Endothelial cell of umbilical vein (primary cell): Measurements from ENCODE around the gene OSBPL10. TPM values are rescaled to one million over a fixed set of nuclear protein-coding genes. Genes with fewer than 3 reads are reported as not detected.

Experiments used
- BruUV-seq: library from RNA; stranded (reverse); fragments of 400-500 nt; replicated peaks from 2 replicates; lab custom pipeline; 2021; lab: Mats Ljungman, UMichigan
- CTCF ChIA-PET: fragments of 300-600, 350-600 bp; sonication (Branson Sonifier 250); formaldehyde crosslinking; loops from one replicate; lab custom pipeline; 2021; ENCODE audit warnings: antibody characterized with exemption, inconsistent platforms; lab: Charles Lee
- POLR2A ChIA-PET: fragments of 300-600, 350-600 bp; sonication (Branson Sonifier 250); formaldehyde crosslinking; loops from one replicate; lab custom pipeline; 2021; ENCODE audit warnings: antibody characterized with exemption, inconsistent platforms; lab: Charles Lee
- DNase-seq: peaks from one replicate; pipeline ENCODE4 v3.0.0-alpha.2; 2011; ENCODE audit warnings: low read depth, low spot score
- FAIRE-seq: peaks from 2 replicates; lab custom pipeline; 2011; peaks lifted over from hg19 to GRCh38; lab: Jason Lieb, UNC
- H2AFZ ChIP-seq: 2 replicates; pipeline ENCODE4 v1.6.0; 2012; ENCODE audit warnings: low read depth, low read length, control low read depth, inconsistent platforms
- H3K27ac ChIP-seq: 2 replicates; pipeline ENCODE4 v1.5.1; 2011; ENCODE audit warnings: low read depth, mild to moderate bottlenecking, control low read depth, low read length, moderate library complexity; ENCODE audit not compliant: insufficient read depth
- H3K27me3 ChIP-seq, 2 experiments: 2 replicates each; pipeline versions ENCODE4 v1.6.0 to v1.6.1; 2011; ENCODE audit warnings: low read length in 2 of 2, mixed read lengths in 1 of 2; ENCODE audit not compliant: control insufficient read depth in 2 of 2, insufficient read depth in 2 of 2
- H3K36me3 ChIP-seq, 2 experiments: 2 replicates in 1 of 2; 3 replicates in 1 of 2; pipeline ENCODE4 v1.5.1; 2011; ENCODE audit warnings: low read length in 2 of 2, mild to moderate bottlenecking in 1 of 2, moderate library complexity in 1 of 2; ENCODE audit not compliant: control insufficient read depth in 2 of 2, insufficient read depth in 2 of 2; ENCODE audit errors: extremely low read depth in 1 of 2
- H3K4me1 ChIP-seq: 3 replicates; pipeline ENCODE4 v1.5.1; 2011; ENCODE audit warnings: mild to moderate bottlenecking, low read length; ENCODE audit not compliant: control insufficient read depth, insufficient read depth; ENCODE audit errors: extremely low read depth
- H3K4me2 ChIP-seq: 2 replicates; pipeline ENCODE4 v1.6.1; 2011; ENCODE audit warnings: low read length, control low read depth, mixed read lengths; ENCODE audit not compliant: insufficient read depth
- H3K4me3 ChIP-seq, 3 experiments: fragments of 200-600 bp in 1 of 3; sonication (generic), shearing (Covaris generic) in 1 of 3; replicated peaks in 1 of 3; 2 replicates each; pipeline ENCODE4 v1.5.1; 2011 to 2016; ENCODE audit warnings: control low read depth in 3 of 3, low read length in 3 of 3, mild to moderate bottlenecking in 2 of 3, inconsistent platforms in 1 of 3, low read depth in 1 of 3, moderate library complexity in 1 of 3; ENCODE audit not compliant: insufficient read depth in 1 of 3
- H3K79me2 ChIP-seq: 2 replicates; pipeline ENCODE4 v1.6.0; 2012; ENCODE audit warnings: low read length, inconsistent platforms; ENCODE audit not compliant: control insufficient read depth, insufficient read depth
- H3K9ac ChIP-seq: replicated peaks from 2 replicates; pipeline ENCODE3; 2011; ENCODE audit warnings: low read length, control low read depth; ENCODE audit not compliant: insufficient read depth; ENCODE audit errors: extremely low read depth
- H3K9me1 ChIP-seq: replicated peaks from 3 replicates; pipeline ENCODE4 v1.6.0; 2011; ENCODE audit warnings: mild to moderate bottlenecking, low read length; ENCODE audit not compliant: control insufficient read depth, insufficient read depth; ENCODE audit errors: extremely low read depth
- H3K9me3 ChIP-seq: replicated peaks from 2 replicates; pipeline ENCODE4 v1.5.1; 2012; ENCODE audit warnings: low read length, inconsistent platforms; ENCODE audit not compliant: control insufficient read depth, insufficient read depth
- H4K20me1 ChIP-seq: replicated peaks from 2 replicates; pipeline ENCODE3; 2011; ENCODE audit warnings: mild to moderate bottlenecking, low read length; ENCODE audit not compliant: control insufficient read depth, insufficient read depth; ENCODE audit errors: extremely low read depth
- CTCF ChIP-seq, 2 donors: IDR thresholded peaks; 1 replicate in 1 of 2; 2 replicates in 1 of 2; pipeline ENCODE4 v1.5.1; 2011; ENCODE audit warnings: low read length in 2 of 2, mild to moderate bottlenecking in 2 of 2, moderate library complexity in 2 of 2, control low read depth in 1 of 2, inconsistent platforms in 1 of 2, low read depth in 1 of 2; ENCODE audit not compliant: insufficient read depth in 1 of 2; ENCODE audit errors: extremely low read depth in 1 of 2
- EZH2 ChIP-seq: IDR thresholded peaks from 2 replicates; pipeline ENCODE4 v1.6.1; 2012; ENCODE audit warnings: borderline replicate concordance, low read depth, mild to moderate bottlenecking, moderate library complexity, low read length, inconsistent platforms; ENCODE audit not compliant: severe bottlenecking
- FOS ChIP-seq: IDR thresholded peaks from 2 replicates; pipeline ENCODE4 v1.6.1; 2011; ENCODE audit warnings: mild to moderate bottlenecking, low read length, moderate library complexity, borderline replicate concordance; ENCODE audit not compliant: insufficient read depth
- GATA2 ChIP-seq: IDR thresholded peaks from 2 replicates; pipeline ENCODE4 v1.7.0; 2011; ENCODE audit warnings: low read depth, mild to moderate bottlenecking, moderate library complexity, mixed read lengths, low read length; ENCODE audit not compliant: insufficient read length, insufficient read depth
- JUN ChIP-seq: IDR thresholded peaks from 2 replicates; pipeline ENCODE4 v1.6.1; 2011; ENCODE audit warnings: borderline replicate concordance, low read depth; ENCODE audit not compliant: insufficient read length, insufficient read depth
- MYC ChIP-seq: IDR thresholded peaks from one replicate; pipeline ENCODE4 v1.6.1; 2011; ENCODE audit warnings: mild to moderate bottlenecking, low read depth, low read length
- POLR2A ChIP-seq: IDR thresholded peaks from 2 replicates; pipeline ENCODE4 v1.6.1; 2012; ENCODE audit warnings: low read depth, mild to moderate bottlenecking, control low read depth, low read length
- POLR2AphosphoS5 ChIP-seq: IDR thresholded peaks from 2 replicates; pipeline ENCODE4 v1.6.1; 2012; ENCODE audit warnings: low read depth, mild to moderate bottlenecking, control low read depth, low read length, moderate library complexity; ENCODE audit not compliant: insufficient read depth
- dilution Hi-C: fragments of 300-500 bp; cut with MboI; formaldehyde crosslinking; loops from one replicate; pipeline ENCODE4 v1.15.0; 2019; ENCODE audit warnings: low sequenced_read_pairs; ENCODE audit not compliant: extremely low pct_ligation_motif_present
- intact Hi-C: fragments of 100-400 bp; cut with micrococcal nuclease; formaldehyde crosslinking; loops from one replicate; pipeline ENCODE4 v1.10.0; 2022
- polyA plus RNA-seq, 4 experiments: library from polyadenylated mRNA; depleted of rRNA in 3 of 4; stranded (reverse) in 3 of 4; unstranded in 1 of 4; fragments of >200 nt; gene quantifications; 2 replicates each; pipeline versions ENCODE4 v1.2.1 to v1.2.3, GENCODE V29; 2011 to 2012; ENCODE audit warnings: missing spikeins in 1 of 4
- total RNA-seq: library from RNA; stranded (reverse); gene quantifications from 2 replicates; pipeline ENCODE4 v1.2.3, GENCODE V29; 2021
- TF ChIP-seq, protein P1 (sequence below): IDR thresholded peaks from 2 replicates; pipeline ENCODE4 v1.6.1; 2011; ENCODE audit not compliant: insufficient read depth, insufficient read length

OSBPL10 gene
- total and polyA plus RNA-seq, 2 donors (not counting 3 experiments of a cell fraction or from before 2014, with no cell fraction given) = 10.8 to 47.6 TPM

DNA sequence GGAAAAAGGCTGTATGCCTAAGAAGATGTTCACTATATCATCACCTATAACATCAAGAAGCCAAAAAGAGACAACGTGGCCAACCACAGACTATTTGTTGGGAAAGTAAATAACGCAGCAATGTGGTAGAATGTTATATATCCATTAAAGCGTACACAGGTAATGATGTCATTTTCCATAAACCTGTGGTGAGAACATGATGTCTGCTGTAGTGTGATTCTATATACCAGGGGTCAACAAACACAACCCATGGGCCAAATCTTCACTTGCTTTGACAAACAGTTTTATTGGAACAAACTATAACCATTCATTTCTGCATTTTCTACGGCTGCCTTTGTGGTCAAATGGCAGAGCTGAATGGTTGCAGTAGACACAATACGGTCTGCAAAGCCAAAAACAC, 287.7 kb downstream of the OSBPL10 start:
- FAIRE-seq (no peak), DNase-seq (no peak)
- dilution Hi-C loops = no loop called here
- no peaks in the 10 kb centered on the region for H3K9me1 ChIP-seq
- H3K9ac ChIP-seq = no peak overlapping the region
- no peak overlapping the region for H3K27ac ChIP-seq
- no peaks in the 10 kb centered on the region for H3K27me3 ChIP-seq
- no peaks in the 10 kb centered on the region for H3K79me2 ChIP-seq
- ChIA-PET CTCF (interaction anchor here (0.8 to 1.6 kb wide), 2 partner anchors 30 to 63 kb away, joined by 3 read pairs; no protein-coding TSS in a partner anchor), POLR2A (no interaction called here)
- no peaks in the 10 kb centered on the region for H3K36me3 ChIP-seq
- H3K4me2 ChIP-seq = no peak overlapping the region
- no peaks in the 10 kb centered on the region for H3K4me1 ChIP-seq
- H2AFZ ChIP-seq = no peak overlapping the region
- no peak overlapping the region for H3K4me3 ChIP-seq
- H4K20me1 ChIP-seq = no peaks in the 10 kb centered on the region
- intact Hi-C loops = no loop called here
- BruUV-seq = no TSS peak
- H3K9me3 ChIP-seq = no peaks in the 10 kb centered on the region
- no peak for TF ChIP-seq POLR2AphosphoS5
- TF ChIP-seq EZH2 = no peak
- no peak for TF ChIP-seq JUN
- TF ChIP-seq, protein P1, sequence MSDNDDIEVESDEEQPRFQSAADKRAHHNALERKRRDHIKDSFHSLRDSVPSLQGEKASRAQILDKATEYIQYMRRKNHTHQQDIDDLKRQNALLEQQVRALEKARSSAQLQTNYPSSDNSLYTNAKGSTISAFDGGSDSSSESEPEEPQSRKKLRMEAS = no peak
- no peak for TF ChIP-seq MYC
- TF ChIP-seq CTCF (IDR thresholded peaks at IDR 0.05; ENCODE audit: extremely low read depth in 1 of 2, insufficient read depth in 1 of 2, low read depth in 1 of 2, low read length in 2 of 2) = no peak
- TF ChIP-seq POLR2A = no peak
- TF ChIP-seq FOS = no peak
- no peak for TF ChIP-seq GATA2
